Measurements from ENCODE around the gene DACH1. TPM values are rescaled to one million over a fixed set of nuclear protein-coding genes. Genes with fewer than 3 reads are reported as not detected.

Gene DACH1
- total RNA-seq, 1 experiment from 2014 or later: not detected

- no peak for ATAC-seq
- Histone ChIP-seq H3K27me3 (ENCODE audit: low read length) (no peaks in the 10 kb centered on the region), H3K9me2 (replicated peaks; ENCODE audit: low read length) (no peaks in the 10 kb centered on the region), H3K9ac (ENCODE audit: low read length) (no peak overlapping the region), H3K4me3 (ENCODE audit: low read length) (no peak overlapping the region), H3K79me2 (ENCODE audit: low read length) (no peaks in the 10 kb centered on the region), H3K27ac (ENCODE audit: low read length) (no peak overlapping the region), H4K20me1 (ENCODE audit: low read length) (no peaks in the 10 kb centered on the region), H2AFZ (ENCODE audit: low read length) (no peak overlapping the region), H3K4me2 (ENCODE audit: low read length) (no peak overlapping the region), H3K9me3 (ENCODE audit: low read length) (no peaks in the 10 kb centered on the region), H3F3A (ENCODE audit: low read length, unreplicated experiment) (no peaks in the 10 kb centered on the region), H3K4me1 (ENCODE audit: insufficient read depth, low read length) (no peaks in the 10 kb centered on the region), H3K36me3 (ENCODE audit: low read depth, low read length) (no peaks in the 10 kb centered on the region)
- POLR2A ChIA-PET (ENCODE audit: unreplicated experiment): no interaction called here
- DNase-seq: no peak
- CTCF ChIA-PET: no interaction called here
- no peak for TF ChIP-seq CTCF (conservative IDR thresholded peaks at IDR 0.05; ENCODE audit: low read depth, low read length)
- TF ChIP-seq EZH2 (IDR thresholded peaks at IDR 0.05; ENCODE audit: low read length, unreplicated experiment): no peak
- TF ChIP-seq EZH2phosphoT487 (IDR thresholded peaks at IDR 0.05; ENCODE audit: borderline replicate concordance, low read length): no peak
- intact Hi-C loops (cut with micrococcal nuclease): no loop called here
- no TSS peak for BruUV-seq (replicated peaks)
These were observed 98.1 kb downstream of the DACH1 start for GRCh38 chr13:71768881-71769280.

GRCh38 chr13:71759651-71760511 is 107.1 kb downstream of the DACH1 start:
- H3K79me2 ChIP-seq (ENCODE audit: low read length): no peaks in the 10 kb centered on the region
- H2AFZ ChIP-seq (ENCODE audit: low read length): no peak overlapping the region
- H3K27ac ChIP-seq (ENCODE audit: low read length): no peak overlapping the region
- BruUV-seq (replicated peaks): no TSS peak
- POLR2A ChIA-PET (ENCODE audit: unreplicated experiment): no interaction called here
- peak; percentile 38 for ATAC-seq
- no peaks in the 10 kb centered on the region for H3K27me3 ChIP-seq (ENCODE audit: low read length)
- TF ChIP-seq EZH2 (IDR thresholded peaks at IDR 0.05; ENCODE audit: low read length, unreplicated experiment) (no peak), CTCF (conservative IDR thresholded peaks at IDR 0.05; ENCODE audit: low read depth, low read length) (no peak), EZH2phosphoT487 (IDR thresholded peaks at IDR 0.05; ENCODE audit: borderline replicate concordance, low read length) (no peak)
- H3K4me1 ChIP-seq (ENCODE audit: insufficient read depth, low read length): no peaks in the 10 kb centered on the region
- H3K9me3 ChIP-seq (ENCODE audit: low read length): no peaks in the 10 kb centered on the region
- no peak for DNase-seq
- H3K9ac ChIP-seq (ENCODE audit: low read length): no peak overlapping the region
- intact Hi-C loops (cut with micrococcal nuclease): no loop called here
- no peak overlapping the region for H3K4me3 ChIP-seq (ENCODE audit: low read length)
- H4K20me1 ChIP-seq (ENCODE audit: low read length): no peaks in the 10 kb centered on the region
- no peaks in the 10 kb centered on the region for H3K9me2 ChIP-seq (replicated peaks; ENCODE audit: low read length)
- no peak overlapping the region for H3K4me2 ChIP-seq (ENCODE audit: low read length)
- H3K36me3 ChIP-seq (ENCODE audit: low read depth, low read length): no peaks in the 10 kb centered on the region
- CTCF ChIA-PET: no interaction called here
- H3F3A ChIP-seq (ENCODE audit: low read length, unreplicated experiment): no peaks in the 10 kb centered on the region

GRCh38 chr13:71758828-71759227 is 108.2 kb downstream of the DACH1 start:
- H3F3A ChIP-seq (ENCODE audit: low read length, unreplicated experiment): no peaks in the 10 kb centered on the region
- CTCF ChIA-PET: interaction anchor here (0.6 kb wide), 1 partner anchor 442 kb away, joined by 4 read pairs; no protein-coding TSS in a partner anchor
- no peak overlapping the region for H2AFZ ChIP-seq (ENCODE audit: low read length)
- H3K79me2 ChIP-seq (ENCODE audit: low read length): no peaks in the 10 kb centered on the region
- no peaks in the 10 kb centered on the region for H4K20me1 ChIP-seq (ENCODE audit: low read length)
- TF ChIP-seq CTCF (conservative IDR thresholded peaks at IDR 0.05; ENCODE audit: low read depth, low read length) (no peak), EZH2phosphoT487 (IDR thresholded peaks at IDR 0.05; ENCODE audit: borderline replicate concordance, low read length) (no peak), EZH2 (IDR thresholded peaks at IDR 0.05; ENCODE audit: low read length, unreplicated experiment) (no peak)
- ATAC-seq: no peak
- H3K4me2 ChIP-seq (ENCODE audit: low read length): no peak overlapping the region
- no peak overlapping the region for H3K4me3 ChIP-seq (ENCODE audit: low read length)
- no peaks in the 10 kb centered on the region for H3K27me3 ChIP-seq (ENCODE audit: low read length)
- no peaks in the 10 kb centered on the region for H3K4me1 ChIP-seq (ENCODE audit: insufficient read depth, low read length)
- intact Hi-C loops (cut with micrococcal nuclease): no loop called here
- no peaks in the 10 kb centered on the region for H3K36me3 ChIP-seq (ENCODE audit: low read depth, low read length)
- no peak overlapping the region for H3K9ac ChIP-seq (ENCODE audit: low read length)
- H3K27ac ChIP-seq (ENCODE audit: low read length): no peak overlapping the region
- no peak for DNase-seq
- POLR2A ChIA-PET (ENCODE audit: unreplicated experiment): no interaction called here
- H3K9me3 ChIP-seq (ENCODE audit: low read length): no peaks in the 10 kb centered on the region
- BruUV-seq (replicated peaks): no TSS peak
- no peaks in the 10 kb centered on the region for H3K9me2 ChIP-seq (replicated peaks; ENCODE audit: low read length)

All from PC-3 (cell line).